ENCODE data around the gene TAS2R20. TPM values are rescaled to one million over a fixed set of nuclear protein-coding genes. Genes with fewer than 3 reads are reported as not detected.

The TAS2R20 gene
- total and polyA plus RNA-seq, 10 of the 15 experiments (the other 5 are each of a cell fraction or from before 2014, with no cell fraction given), result 0.07 to 3.9 (median 0.65) TPM

DNA sequence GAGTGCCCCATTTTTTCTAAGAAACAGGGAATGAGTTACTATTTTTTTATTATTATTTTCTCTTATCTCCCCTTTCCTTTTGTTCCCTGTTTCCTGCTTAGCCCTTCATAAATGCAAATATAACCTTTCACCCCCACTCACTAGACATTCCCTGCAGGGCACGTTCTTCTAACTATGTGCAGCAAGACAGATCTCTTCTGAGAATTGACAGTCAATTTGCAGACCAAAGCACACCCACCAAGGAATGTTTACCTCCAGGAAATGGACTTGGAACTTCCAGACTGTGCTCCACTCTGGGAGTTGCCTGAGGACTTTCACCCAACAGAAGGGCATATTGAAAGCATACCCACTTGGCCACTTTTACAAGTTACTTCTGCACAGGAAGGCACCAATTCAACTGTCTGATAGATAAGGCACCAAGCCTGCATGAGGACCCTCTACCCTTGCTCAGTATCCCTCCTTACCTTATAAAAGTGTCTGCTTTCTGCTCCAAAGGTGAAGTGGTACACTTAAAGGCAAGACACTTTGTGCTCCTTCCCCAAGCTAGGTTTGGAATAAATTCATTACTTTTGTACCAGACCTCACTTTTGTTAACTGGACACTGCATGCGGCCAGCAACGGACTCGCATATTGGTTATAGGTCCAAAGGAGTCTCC lies 17.8 kb upstream of the TAS2R20 start (continued):
- no peak for TF ChIP-seq TCF12 (IDR thresholded peaks at IDR 0.05; ENCODE audit: low read depth, low read length)
- TF ChIP-seq SIX5 (IDR thresholded peaks at IDR 0.05; ENCODE audit: low read depth, low read length, severe bottlenecking), result no peak
- TF ChIP-seq, protein P1, sequence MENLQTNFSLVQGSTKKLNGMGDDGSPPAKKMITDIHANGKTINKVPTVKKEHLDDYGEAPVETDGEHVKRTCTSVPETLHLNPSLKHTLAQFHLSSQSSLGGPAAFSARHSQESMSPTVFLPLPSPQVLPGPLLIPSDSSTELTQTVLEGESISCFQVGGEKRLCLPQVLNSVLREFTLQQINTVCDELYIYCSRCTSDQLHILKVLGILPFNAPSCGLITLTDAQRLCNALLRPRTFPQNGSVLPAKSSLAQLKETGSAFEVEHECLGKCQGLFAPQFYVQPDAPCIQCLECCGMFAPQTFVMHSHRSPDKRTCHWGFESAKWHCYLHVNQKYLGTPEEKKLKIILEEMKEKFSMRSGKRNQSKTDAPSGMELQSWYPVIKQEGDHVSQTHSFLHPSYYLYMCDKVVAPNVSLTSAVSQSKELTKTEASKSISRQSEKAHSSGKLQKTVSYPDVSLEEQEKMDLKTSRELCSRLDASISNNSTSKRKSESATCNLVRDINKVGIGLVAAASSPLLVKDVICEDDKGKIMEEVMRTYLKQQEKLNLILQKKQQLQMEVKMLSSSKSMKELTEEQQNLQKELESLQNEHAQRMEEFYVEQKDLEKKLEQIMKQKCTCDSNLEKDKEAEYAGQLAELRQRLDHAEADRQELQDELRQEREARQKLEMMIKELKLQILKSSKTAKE (IDR thresholded peaks at IDR 0.05; ENCODE audit: low read depth, poor library complexity, severe bottlenecking), result no peak
- no peak for TF ChIP-seq RBBP5 (conservative IDR thresholded peaks at IDR 0.05)

DNA sequence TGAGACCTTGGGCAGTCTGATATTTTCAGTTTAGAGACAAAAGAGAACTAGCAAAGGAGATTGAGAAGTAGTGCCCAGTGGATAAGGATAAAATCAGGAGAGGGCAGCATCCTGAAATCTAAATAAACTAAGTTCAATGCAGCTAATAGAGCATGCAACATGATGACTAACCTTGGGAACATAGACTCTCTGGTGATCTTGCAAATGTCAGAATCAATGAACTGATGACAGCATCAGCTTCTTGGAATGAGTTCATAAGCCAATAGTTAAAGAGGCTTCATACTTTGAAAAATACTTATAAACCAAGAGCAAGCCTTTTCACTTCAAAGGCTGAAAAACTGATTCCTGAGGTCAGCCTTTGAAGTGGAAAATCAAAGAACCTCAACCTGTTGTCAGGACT lies 16.1 kb upstream of the TAS2R20 start:
- H3K27me3 ChIP-seq (replicated peaks in 1 of 2; ENCODE audit: control insufficient read depth in 2 of 2, insufficient read depth in 2 of 2, low read length in 1 of 2), result no peaks in the 10 kb centered on the region
- SMC1A ChIA-PET (ENCODE audit: uncharacterized antibody, unreplicated experiment), result no interaction called here
- no peaks in the 10 kb centered on the region for H3K9me3 ChIP-seq (replicated peaks; ENCODE audit: control insufficient read depth, insufficient read depth, low read length)
- no peak overlapping the region for H3K27ac ChIP-seq (ENCODE audit: control insufficient read depth, insufficient read depth)
- in situ Hi-C loops (cut with MboI), result no loop called here
- intact Hi-C loops (cut with micrococcal nuclease; ENCODE audit: unreplicated experiment), result no loop called here
- POLR2A ChIA-PET, result no interaction called here
- H4K20me1 ChIP-seq (ENCODE audit: control insufficient read depth, insufficient read depth), result no peaks in the 10 kb centered on the region
- no peak for FAIRE-seq
- H2AFZ ChIP-seq (ENCODE audit: control insufficient read depth, low read depth, low read length), result no peak overlapping the region
- H3K79me2 ChIP-seq (ENCODE audit: control insufficient read depth, insufficient read depth, low read length), result no peaks in the 10 kb centered on the region
- H3K36me3 ChIP-seq (ENCODE audit: control insufficient read depth in 2 of 2, insufficient read depth in 2 of 2, low read length in 1 of 2), result no peaks in the 10 kb centered on the region
- BruUV-seq (replicated peaks), result no TSS peak
- CTCF ChIA-PET, result interaction anchor here (1.4 kb wide), 1 partner anchor 7 kb away, joined by 3 read pairs; no protein-coding TSS in a partner anchor
- RAD21 ChIA-PET (ENCODE audit: unreplicated experiment), result no interaction called here
- H3K9ac ChIP-seq (ENCODE audit: control insufficient read depth, insufficient read depth, low read length), result no peak overlapping the region
- TF ChIP-seq ZNF217 (IDR thresholded peaks at IDR 0.05), result no peak
- no peak overlapping the region for H3K4me2 ChIP-seq (ENCODE audit: control insufficient read depth, insufficient read depth)
- no peak for ATAC-seq
- no peak for DNase-seq (ENCODE audit: low read depth, low spot score)
- H3K4me1 ChIP-seq (ENCODE audit: control insufficient read depth, insufficient read depth, low read length), result no peaks in the 10 kb centered on the region
- H3K4me3 ChIP-seq, result no peak overlapping the region

Measured in GM12878 (cell line).